GM23338 (cell line): ENCODE results near the gene CD80. TPM values are rescaled to one million over a fixed set of nuclear protein-coding genes. Genes with fewer than 3 reads are reported as not detected.

Experiments
- ATAC-seq: fragments of 200-7000 bp; cut with Tn5 transposase; 3 replicates; pipeline ENCODE4 v1.9.1; 2020
- DNase-seq: peaks from one replicate; pipeline ENCODE4 v3.0.0-alpha.2; 2015; ENCODE audit warnings: low spot score
- H2AFZ ChIP-seq: fragments of 200-600 bp; sonication (generic); 2 replicates; pipeline ENCODE4 v1.8.0; 2016; ENCODE audit warnings: antibody characterized with exemption, mild to moderate bottlenecking, moderate library complexity
- H3F3A ChIP-seq: fragments of 200-600 bp; sonication (generic); replicated peaks from 2 replicates; pipeline ENCODE4 v1.8.0; 2017; ENCODE audit warnings: antibody characterized with exemption, mixed run types, low read depth
- H3K27ac ChIP-seq: fragments of 200-600 bp; sonication (generic); 2 replicates; pipeline ENCODE4 v1.6.1; 2016; ENCODE audit warnings: low read depth
- H3K27me3 ChIP-seq: fragments of 200-600 bp; sonication (generic); 2 replicates; pipeline ENCODE4 v1.8.0; 2016; ENCODE audit warnings: mild to moderate bottlenecking, mixed run types, moderate library complexity; ENCODE audit not compliant: insufficient read depth
- H3K36me3 ChIP-seq: fragments of 200-600 bp; sonication (generic); 2 replicates; pipeline ENCODE4 v1.8.0; 2016; ENCODE audit warnings: mild to moderate bottlenecking; ENCODE audit not compliant: insufficient read depth
- H3K4me1 ChIP-seq: fragments of 200-600 bp; sonication (generic); 2 replicates; pipeline ENCODE4 v1.8.0; 2016; ENCODE audit warnings: mild to moderate bottlenecking, moderate library complexity; ENCODE audit not compliant: insufficient read depth
- H3K4me2 ChIP-seq: fragments of 200-600 bp; sonication (generic); 2 replicates; pipeline ENCODE4 v1.7.1; 2017; ENCODE audit warnings: mixed run types
- H3K4me3 ChIP-seq: fragments of 200-600 bp; sonication (generic); 2 replicates; pipeline ENCODE4 v1.6.1; 2016; ENCODE audit warnings: mixed run types
- H3K79me2 ChIP-seq: fragments of 200-600 bp; sonication (generic); replicated peaks from 2 replicates; pipeline ENCODE4 v1.8.0; 2017; ENCODE audit warnings: mild to moderate bottlenecking; ENCODE audit not compliant: insufficient read depth
- H3K9me2 ChIP-seq: fragments of 200-600 bp; sonication (generic); 2 replicates; pipeline ENCODE4 v1.8.0; 2017; ENCODE audit not compliant: insufficient read depth
- H4K20me1 ChIP-seq: fragments of 200-600 bp; sonication (generic); replicated peaks from 2 replicates; pipeline ENCODE4 v1.8.0; 2017; ENCODE audit warnings: mild to moderate bottlenecking; ENCODE audit not compliant: insufficient read depth
- H3K27ac Mint-ChIP-seq: 2 replicates; pipeline ENCODE4 v1.8.0; 2020; ENCODE audit warnings: inconsistent platforms, mild to moderate bottlenecking, moderate library complexity, mixed read lengths
- H3K27me3 Mint-ChIP-seq: 3 replicates; pipeline ENCODE4 v1.8.0; 2022; ENCODE audit warnings: low read depth, mild to moderate bottlenecking, moderate library complexity, mixed read lengths, inconsistent platforms; ENCODE audit not compliant: insufficient read depth, poor library complexity
- H3K36me3 Mint-ChIP-seq: 3 replicates; pipeline ENCODE4 v1.8.0; 2021; ENCODE audit warnings: low read depth, mild to moderate bottlenecking, inconsistent platforms, moderate library complexity, mixed read lengths
- H3K4me1 Mint-ChIP-seq: 3 replicates; pipeline ENCODE4 v1.8.0; 2020; ENCODE audit warnings: mild to moderate bottlenecking, inconsistent platforms, mixed read lengths
- H3K4me3 Mint-ChIP-seq: 3 replicates; pipeline ENCODE4 v1.8.0; 2021; ENCODE audit warnings: moderate library complexity, mild to moderate bottlenecking, inconsistent platforms, mixed read lengths
- H3K9me3 Mint-ChIP-seq: 3 replicates; pipeline ENCODE4 v1.8.0; 2020; ENCODE audit warnings: moderate library complexity, mild to moderate bottlenecking, inconsistent platforms, mixed read lengths
- CTCF ChIP-seq, 2 experiments: fragments of 200-600 bp in 1 of 2; sonication (generic) in 1 of 2; conservative IDR thresholded peaks; 2 replicates each; pipeline versions ENCODE4 v1.5.1 to v1.6.1; 2016 to 2017; ENCODE audit warnings: antibody characterized with exemption in 2 of 2, low read depth in 2 of 2, mild to moderate bottlenecking in 2 of 2, moderate library complexity in 1 of 2
- NANOG ChIP-seq: IDR thresholded peaks from 2 replicates; pipeline ENCODE4 v1.6.1; 2016; ENCODE audit warnings: antibody characterized with exemption, borderline replicate concordance
- STAT1 ChIP-seq: IDR thresholded peaks from one replicate; pipeline ENCODE4 v1.6.1; 2016; ENCODE audit warnings: antibody characterized with exemption; ENCODE audit not compliant: unreplicated experiment
- ZNF462 ChIP-seq: fragments of 250-450 bp; sonication (Bioruptor Pico); IDR thresholded peaks from 2 replicates; pipeline ENCODE4 v1.5.0; 2020; ENCODE audit warnings: mild to moderate bottlenecking, moderate library complexity
- polyA plus RNA-seq: library from polyadenylated mRNA; unstranded; fragments of >200 nt; fragmentation: Nextera tagmentation; extraction: Ambion mirVana; gene quantifications from 2 replicates; pipeline ENCODE4 v1.2.1, GENCODE V29; 2016
- total RNA-seq: library from RNA; depleted of rRNA; stranded (reverse); fragments of >200 nt; shearing (Covaris generic); gene quantifications from 2 replicates; pipeline ENCODE4 v1.2.3, GENCODE V29; 2014

CD80 gene
- total and polyA plus RNA-seq, 2 experiments from 2014 or later = not detected

GRCh38 chr3:119524931-119525662, 34.3 kb downstream of the CD80 start:
- Histone ChIP-seq H3K4me1 (peaks cover 18% of the 10 kb centered on the region), H3K79me2 (no peaks in the 10 kb centered on the region), H3K9me2 (peaks cover 9% of the 10 kb centered on the region), H2AFZ (no peak overlapping the region), H3K4me2 (peak overlapping the region; percentile 22; the same call in 1 of the 2 replicates), H3F3A (no peaks in the 10 kb centered on the region), H3K27me3 (no peaks in the 10 kb centered on the region), H3K36me3 (peaks cover 6% of the 10 kb centered on the region), H4K20me1 (no peaks in the 10 kb centered on the region), H3K4me3 (no peak overlapping the region), H3K27ac (no peak overlapping the region)
- peak overlapping the region; percentile 87 for H3K27ac Mint-ChIP-seq
- H3K4me1 Mint-ChIP-seq = peaks cover 22% of the 10 kb centered on the region
- ATAC-seq = peak; percentile 59
- DNase-seq = peak; percentile 36
- H3K36me3 Mint-ChIP-seq = peaks cover 28% of the 10 kb centered on the region
- TF ChIP-seq ZNF462 = peak; percentile 60; the same call in 1 of the 2 replicates
- TF ChIP-seq NANOG = no peak
- peak; percentile 41 to 44 for TF ChIP-seq CTCF (conservative IDR thresholded peaks at IDR 0.05; ENCODE audit: low read depth in 2 of 2)
- no peak for TF ChIP-seq STAT1
- H3K4me3 Mint-ChIP-seq = peak overlapping the region; percentile 49; the same call in 1 of the 3 replicates
- H3K9me3 Mint-ChIP-seq = peaks cover 5% of the 10 kb centered on the region; the same call in 2 of the 3 replicates
- no peaks in the 10 kb centered on the region for H3K27me3 Mint-ChIP-seq
